Right cardiac atrium (tissue), 5 donors: ENCODE measurements around the gene FAM47E. TPM values are rescaled to one million over a fixed set of nuclear protein-coding genes. Genes with fewer than 3 reads are reported as not detected.

ENCODE experiments used
- ATAC-seq, 2 donors: fragments of 200-7000 bp; cut with Tn5 transposase; one replicate each; pipeline versions ENCODE4 v1.8.0 to v1.9.1; 2020; ENCODE audit warnings: moderate library complexity in 2 of 2, mild to moderate bottlenecking in 1 of 2
- DNase-seq, 3 donors: peaks; one replicate each; pipeline ENCODE4 v3.0.0-alpha.2; 2020
- H3K27ac ChIP-seq: one replicate; pipeline ENCODE4 v1.5.1; 2013; ENCODE audit warnings: mild to moderate bottlenecking, low read length, control low read depth, moderate library complexity
- H3K27me3 ChIP-seq: one replicate; pipeline ENCODE4 v1.6.1; 2013; ENCODE audit not compliant: control insufficient read depth, insufficient read depth
- H3K4me1 ChIP-seq: one replicate; pipeline ENCODE4 v1.6.1; 2013; ENCODE audit warnings: low read length; ENCODE audit not compliant: control insufficient read depth, insufficient read depth
- H3K4me3 ChIP-seq: one replicate; pipeline ENCODE4 v1.5.1; 2013; ENCODE audit warnings: low read length, control low read depth
- H3K9me3 ChIP-seq: one replicate; pipeline ENCODE4 v1.6.1; 2013; ENCODE audit warnings: low read length; ENCODE audit not compliant: control insufficient read depth
- WGBS: extraction: QIAGEN DNeasy Blood & Tissue Kit; methylation state at CpG from one replicate; pipeline ENCODE4 v1.1.7; 2013; 5-methylcytosine and 5-hydroxymethylcytosine counted together
- intact Hi-C, 4 donors: fragments of 100-400 bp; cut with DNase I; formaldehyde crosslinking; loops; one replicate each; pipeline versions ENCODE4 v1.11.0 to v1.14.0; 2022 to 2023
- polyA plus RNA-seq: library from polyadenylated mRNA; stranded (reverse); fragments of 200-250 nt; gene quantifications from one replicate; pipeline ENCODE4 v1.2.3, GENCODE V29; 2013
- total RNA-seq, 4 donors: library from RNA; stranded (reverse); fragmentation: NEBNext Ultra II Directional; extraction: Animal tissue kit (Norgen Biotek cat#: 25700); gene quantifications; one replicate each; pipeline ENCODE4 v1.2.1, GENCODE V29; 2021
- donor health status: healthy with polysubstance abuse.
- donor health status: DM: no; HTN: yes; CAD: no.
- donor health status: DM: no; HTN: no; CAD: no.
- donor health status: DM: no; HTN: yes; CAD: no; lungs with severe emphysema.
- donor health status: DM: yes; HTN: yes; CAD: no.

The FAM47E gene
- total and polyA plus RNA-seq, 5 donors = 2.6 to 4.5 (median 3.1) TPM

- Histone ChIP-seq H3K4me3 (no peak overlapping the region), H3K27ac (no peak overlapping the region), H3K27me3 (no peaks in the 10 kb centered on the region), H3K9me3 (no peaks in the 10 kb centered on the region), H3K4me1 (no peaks in the 10 kb centered on the region)
- 82% methylated on average over 11 of the region's 11 CpGs for WGBS
- DNase-seq (no peak), ATAC-seq (no peak)
- intact Hi-C loops = no loop called here
Measured at GRCh38 chr4:76270244-76271175, 19.0 kb downstream of the FAM47E start.

- ATAC-seq (no peak), DNase-seq (no peak)
- intact Hi-C loops = no loop called here
- Histone ChIP-seq H3K27ac (no peak overlapping the region), H3K9me3 (no peaks in the 10 kb centered on the region), H3K4me3 (no peak overlapping the region), H3K27me3 (no peaks in the 10 kb centered on the region), H3K4me1 (peaks cover 2% of the 10 kb centered on the region)
- 94% methylated on average over 6 of the region's 6 CpGs for WGBS
Measured at GRCh38 chr4:76271248-76271647, 19.7 kb downstream of the FAM47E start.

GRCh38 chr4:76272073-76272472 lies 20.6 kb downstream of the FAM47E start:
- Histone ChIP-seq H3K4me1 (peaks cover 2% of the 10 kb centered on the region), H3K27me3 (no peaks in the 10 kb centered on the region), H3K4me3 (no peak overlapping the region), H3K9me3 (no peaks in the 10 kb centered on the region), H3K27ac (no peak overlapping the region)
- no peak for DNase-seq
- intact Hi-C loops = no loop called here
- no peak for ATAC-seq

GRCh38 chr4:76272582-76272981 lies 21.1 kb downstream of the FAM47E start:
- no peak overlapping the region for H3K4me3 ChIP-seq
- DNase-seq (no peak), ATAC-seq (no peak)
- no peaks in the 10 kb centered on the region for H3K27me3 ChIP-seq
- H3K27ac ChIP-seq = no peak overlapping the region
- H3K9me3 ChIP-seq = no peaks in the 10 kb centered on the region
- 72% methylated on average over 1 of the region's 1 CpG for WGBS
- H3K4me1 ChIP-seq = peaks cover 2% of the 10 kb centered on the region
- intact Hi-C loops = no loop called here

GRCh38 chr4:76272999-76273398 lies 21.5 kb downstream of the FAM47E start:
- Histone ChIP-seq H3K4me3 (no peak overlapping the region), H3K27me3 (no peaks in the 10 kb centered on the region), H3K9me3 (no peaks in the 10 kb centered on the region), H3K4me1 (peaks cover 2% of the 10 kb centered on the region), H3K27ac (no peak overlapping the region)
- WGBS = 80% methylated on average over 5 of the region's 5 CpGs
- intact Hi-C loops = no loop called here
- DNase-seq = no peak
- no peak for ATAC-seq

- H3K27me3 ChIP-seq = no peaks in the 10 kb centered on the region
- H3K9me3 ChIP-seq = no peaks in the 10 kb centered on the region
Measured at GRCh38 chr4:76275486-76276124, 24.1 kb downstream of the FAM47E start.

GRCh38 chr4:76276813-76277212 lies 25.3 kb downstream of the FAM47E start:
- intact Hi-C loops = no loop called here
- WGBS = 89% methylated on average over 9 of the region's 9 CpGs
- peaks cover 4% of the 10 kb centered on the region for H3K4me1 ChIP-seq
- H3K27me3 ChIP-seq = no peaks in the 10 kb centered on the region
- DNase-seq (no peak), ATAC-seq (no peak)
- no peaks in the 10 kb centered on the region for H3K9me3 ChIP-seq
- H3K27ac ChIP-seq = no peak overlapping the region
- no peak overlapping the region for H3K4me3 ChIP-seq

More at GRCh38 chr4:76275486-76276124, 24.1 kb downstream of the FAM47E start:
- 78% methylated on average over 3 of the region's 3 CpGs for WGBS
- intact Hi-C loops = no loop called here
- Histone ChIP-seq H3K4me3 (no peak overlapping the region), H3K4me1 (peaks cover 2% of the 10 kb centered on the region), H3K27ac (no peak overlapping the region)
- no peak for DNase-seq
- no peak for ATAC-seq

GRCh38 chr4:76277667-76278066 lies 26.1 kb downstream of the FAM47E start:
- H3K4me1 ChIP-seq = peaks cover 4% of the 10 kb centered on the region
- no peak overlapping the region for H3K4me3 ChIP-seq
- DNase-seq = no peak
- ATAC-seq = no peak
- H3K27ac ChIP-seq = no peak overlapping the region
- no peaks in the 10 kb centered on the region for H3K27me3 ChIP-seq
- no peaks in the 10 kb centered on the region for H3K9me3 ChIP-seq
- WGBS = 75% methylated on average over 1 of the region's 1 CpG
- intact Hi-C loops = no loop called here

GRCh38 chr4:76278583-76278982 lies 27.1 kb downstream of the FAM47E start:
- H3K9me3 ChIP-seq = no peaks in the 10 kb centered on the region
- ATAC-seq (no peak), DNase-seq (no peak)
- 46% methylated on average over 1 of the region's 1 CpG for WGBS
- no peak overlapping the region for H3K27ac ChIP-seq
- H3K4me1 ChIP-seq = peaks cover 4% of the 10 kb centered on the region
- H3K4me3 ChIP-seq = no peak overlapping the region
- intact Hi-C loops = no loop called here
- H3K27me3 ChIP-seq = no peaks in the 10 kb centered on the region

GRCh38 chr4:76279462-76279861 lies 27.9 kb downstream of the FAM47E start:
- DNase-seq (no peak), ATAC-seq (no peak)
- no peak overlapping the region for H3K4me3 ChIP-seq
- no peaks in the 10 kb centered on the region for H3K9me3 ChIP-seq
- H3K27me3 ChIP-seq = no peaks in the 10 kb centered on the region
- peaks cover 4% of the 10 kb centered on the region for H3K4me1 ChIP-seq
- no peak overlapping the region for H3K27ac ChIP-seq
- intact Hi-C loops = no loop called here
- WGBS = 75% methylated on average over 4 of the region's 4 CpGs
